GM18499 (cell line): ENCODE data around the gene KIF26B.

Experiments used
- ATAC-seq: cut with Tn5 transposase; IDR thresholded peaks from one replicate; pipeline ENCODE4 v1.9.1; 2021; ENCODE audit warnings: moderate number of reproducible peaks; ENCODE audit not compliant: insufficient read depth, unreplicated experiment

The KIF26B gene

DNA sequence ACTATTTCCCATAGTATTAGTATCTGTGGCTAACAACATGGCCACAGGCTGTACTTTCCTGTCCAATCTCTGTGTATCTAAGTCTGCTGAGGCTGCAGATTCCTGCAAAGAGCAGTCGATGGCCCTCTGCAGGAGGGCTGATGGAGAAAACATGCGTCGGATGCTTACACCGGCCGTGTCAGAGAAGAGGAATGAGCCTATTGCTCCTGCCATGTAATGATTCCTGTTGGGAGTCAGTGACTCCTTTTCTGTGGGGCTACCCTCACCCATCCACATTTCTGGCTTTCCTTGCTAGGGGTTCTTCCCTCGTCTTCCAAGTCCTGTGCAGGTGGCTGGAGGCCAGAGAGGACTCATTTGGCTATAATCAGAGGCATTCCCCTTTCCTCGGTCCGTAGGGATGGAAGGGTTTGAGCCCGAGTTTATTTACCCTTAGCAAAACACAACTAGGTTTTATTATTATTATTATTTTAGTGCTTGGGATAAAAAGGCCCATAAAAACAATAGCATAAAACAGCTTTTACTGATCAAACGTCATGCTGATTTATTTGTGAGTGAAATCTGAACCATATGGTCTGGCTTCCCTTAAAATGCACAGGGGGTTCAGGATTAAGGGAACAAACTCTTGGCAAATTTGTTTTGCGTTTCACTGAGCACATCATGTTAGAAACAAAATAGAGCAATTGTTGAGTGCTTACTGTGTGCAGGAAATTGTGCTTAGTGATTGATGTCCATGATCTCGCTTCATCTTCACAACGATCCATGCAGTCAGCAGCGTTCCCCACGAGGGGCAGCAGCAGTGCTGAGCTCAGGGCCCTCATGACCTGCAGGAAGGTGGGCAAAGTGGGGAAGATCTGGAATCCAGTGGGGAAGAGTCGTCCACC, 70.8 kb downstream of the KIF26B start:
- ATAC-seq, result no peak

DNA sequence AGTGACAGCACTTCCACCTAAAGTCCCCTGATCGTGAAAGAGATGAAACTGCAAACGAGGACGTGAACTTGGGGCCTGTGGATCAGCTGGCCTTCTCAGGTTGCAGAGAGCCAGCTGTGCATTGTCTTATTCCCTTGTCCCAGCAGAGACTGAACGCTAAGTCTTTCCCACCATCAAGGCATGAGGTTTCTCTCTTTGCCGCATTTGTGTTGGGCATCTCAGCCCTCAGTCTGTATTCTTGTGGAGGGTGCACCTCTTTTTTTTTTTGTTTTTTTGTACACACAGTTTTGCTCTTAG, 71.4 kb downstream of the KIF26B start:
- no peak for ATAC-seq

DNA sequence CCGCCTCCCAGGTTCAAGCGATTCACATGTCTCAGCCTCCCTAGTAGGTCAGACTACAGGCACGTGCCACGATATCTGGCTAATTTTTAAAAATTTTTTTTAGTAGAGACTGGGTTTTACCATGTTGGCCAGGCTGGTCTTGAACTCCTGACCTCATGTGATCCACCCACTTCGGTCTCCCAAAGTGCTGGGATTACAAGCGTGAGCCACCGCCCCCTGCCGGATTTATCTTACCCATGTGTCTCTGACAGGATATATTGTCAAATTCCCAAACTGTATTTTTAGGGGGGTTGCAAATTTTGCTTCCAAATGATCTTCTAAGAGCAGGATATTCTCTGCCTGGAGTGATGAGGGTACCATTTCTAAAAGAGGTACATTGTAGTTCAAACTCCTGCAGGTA, 74.3 kb downstream of the KIF26B start:
- no peak for ATAC-seq

DNA sequence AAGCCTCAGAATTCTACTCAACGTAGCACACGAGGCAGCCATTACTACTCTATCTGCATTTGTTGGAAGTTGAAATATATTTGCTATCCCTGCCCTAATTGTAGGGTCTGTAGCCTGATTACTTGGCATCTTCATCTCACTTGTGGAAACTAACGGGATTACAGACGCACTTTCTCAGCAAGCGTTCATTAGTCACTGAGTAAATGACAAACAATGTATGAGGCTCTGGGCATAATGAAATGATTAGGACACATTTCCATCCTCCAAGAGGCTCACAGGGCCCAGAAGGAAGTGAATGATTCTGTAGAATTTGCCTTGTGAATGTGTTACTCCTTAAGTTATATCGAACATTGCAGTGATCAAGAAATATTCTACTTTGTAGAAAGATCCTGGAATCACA, 78.1 kb downstream of the KIF26B start:
- ATAC-seq, result no peak

DNA sequence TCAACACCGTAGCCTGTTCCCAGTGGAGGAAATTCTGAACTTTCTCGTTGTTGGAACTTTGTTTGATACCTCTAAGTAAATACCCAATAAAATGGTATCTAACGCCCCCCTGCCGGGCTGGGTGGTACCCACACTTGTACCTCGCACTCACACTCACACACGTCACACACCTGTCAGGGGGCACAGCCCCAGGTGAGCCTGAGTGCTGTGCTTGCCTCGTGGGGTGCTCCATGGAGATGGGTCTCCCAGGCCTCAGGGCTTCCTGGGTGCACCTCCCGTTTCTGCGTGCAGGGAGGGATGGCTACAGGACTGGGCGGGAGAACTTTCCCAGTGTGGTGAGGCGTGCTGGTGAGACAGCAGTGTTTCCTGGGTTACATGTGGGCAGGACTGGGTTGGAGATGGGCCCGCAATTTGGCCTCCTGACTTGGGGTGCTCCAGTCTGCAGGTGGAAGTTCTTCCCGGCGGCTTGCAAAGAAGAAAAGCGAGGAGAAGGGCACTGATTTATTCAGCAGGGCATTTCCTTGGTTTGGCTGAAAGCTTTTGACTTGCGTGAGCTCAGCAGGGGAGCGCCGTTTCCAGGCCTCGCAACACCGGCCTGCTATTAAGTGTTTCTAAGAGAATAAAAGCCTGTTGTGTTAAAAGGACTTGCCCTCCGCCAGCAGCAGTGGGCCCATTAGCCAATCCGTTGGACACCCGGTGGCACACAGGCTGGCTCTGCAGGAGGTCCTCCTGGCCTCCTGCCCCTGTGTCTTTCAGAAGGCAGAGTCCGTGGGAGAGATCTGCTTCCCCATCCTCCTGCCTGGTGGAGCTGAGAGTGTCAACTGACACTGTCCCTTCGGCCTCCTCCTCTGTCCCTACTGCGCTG, 79.7 kb downstream of the KIF26B start:
- ATAC-seq, result no peak

DNA sequence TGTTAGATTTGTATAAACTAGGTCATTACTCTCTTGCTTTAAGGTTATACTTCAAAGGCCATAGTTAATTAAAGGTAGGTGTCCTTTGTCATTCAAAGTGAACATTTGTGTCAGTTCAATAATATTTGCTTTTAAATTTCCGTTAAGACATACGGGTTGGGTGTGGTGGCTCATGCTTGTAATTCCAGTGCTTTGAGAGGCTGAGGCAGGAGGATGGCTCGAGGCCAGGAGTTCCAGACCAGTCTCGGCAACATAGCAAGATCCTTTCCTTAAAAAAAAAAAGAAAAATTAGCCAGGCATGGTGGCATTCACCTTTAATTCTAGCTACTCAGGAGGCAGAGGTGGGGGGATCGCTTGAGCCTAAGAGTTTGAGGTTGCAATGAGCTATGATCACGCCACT, 80.4 kb downstream of the KIF26B start:
- no peak for ATAC-seq

DNA sequence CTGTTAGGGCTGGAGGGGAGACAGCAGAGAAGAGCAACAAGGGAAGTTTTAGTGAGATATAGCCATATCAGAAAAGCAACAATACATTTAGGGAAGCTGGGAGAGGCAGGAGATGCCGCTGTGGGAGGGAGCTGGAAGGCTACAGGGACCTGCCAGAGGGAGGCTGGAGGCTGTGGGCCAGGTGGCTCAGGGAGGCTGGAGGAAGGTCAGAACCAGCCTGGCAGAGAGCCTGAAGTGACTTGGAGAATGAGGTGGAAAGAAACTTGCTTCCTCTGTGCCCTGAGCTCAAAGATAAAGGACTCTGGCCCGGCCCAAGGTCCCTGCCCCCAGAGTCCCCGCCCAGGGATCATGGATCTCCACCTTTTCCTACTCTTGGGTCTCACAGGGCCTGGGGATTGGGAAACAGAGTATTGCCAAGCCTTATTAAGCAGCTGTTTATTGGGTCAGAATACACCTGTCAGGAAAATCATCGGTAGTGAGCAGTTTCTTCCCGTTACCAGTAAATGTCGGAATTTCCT, 85.9 kb downstream of the KIF26B start:
- ATAC-seq, result no peak

DNA sequence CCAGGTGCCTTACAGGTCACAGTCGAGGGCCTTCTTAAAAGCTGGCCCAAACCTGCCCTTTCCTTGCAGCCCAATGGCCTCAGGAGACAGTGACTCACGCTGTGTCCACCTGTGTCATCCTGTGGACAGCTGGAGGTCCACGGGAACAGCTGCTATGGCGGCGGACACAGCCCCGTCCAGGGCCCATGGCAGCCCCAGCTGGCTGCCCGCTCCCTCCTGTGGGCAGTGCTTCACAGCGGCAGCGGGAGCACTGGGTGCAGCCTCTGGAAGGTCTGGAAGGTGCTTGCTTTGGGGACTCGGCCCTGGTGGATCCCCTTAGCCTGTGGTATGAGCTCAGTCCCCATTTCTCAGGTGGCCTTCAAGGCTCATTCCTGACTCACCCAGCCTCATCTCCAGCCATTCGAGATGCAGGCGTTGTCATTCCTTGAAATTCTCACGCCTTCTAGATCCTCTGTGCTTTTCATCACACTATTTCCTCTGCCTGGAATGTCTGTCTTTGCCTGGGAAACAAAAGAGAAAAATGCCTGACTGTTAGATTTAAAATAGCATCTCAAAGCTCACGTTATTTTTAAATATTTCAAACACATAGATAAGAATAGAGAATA, 86.8 kb downstream of the KIF26B start:
- ATAC-seq, result no peak

DNA sequence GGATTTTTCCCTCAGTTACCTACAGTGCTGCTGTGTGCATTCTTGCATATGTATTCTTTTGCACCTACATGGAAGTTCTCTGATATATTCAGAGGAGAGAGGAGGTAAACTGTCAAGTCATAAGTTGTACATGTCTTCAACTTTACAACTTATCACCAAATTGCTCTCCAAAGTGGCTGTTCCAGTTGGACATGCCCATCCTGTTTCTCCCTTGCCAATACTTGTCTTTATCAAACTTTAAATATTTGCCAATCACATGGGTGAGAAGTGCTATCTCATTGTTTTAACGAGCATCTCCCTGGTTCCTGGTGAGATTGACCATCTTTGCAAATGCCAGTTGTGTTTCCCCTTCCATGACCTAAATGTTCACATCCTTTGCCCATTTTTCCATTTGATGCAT, 88.2 kb downstream of the KIF26B start:
- no peak for ATAC-seq

DNA sequence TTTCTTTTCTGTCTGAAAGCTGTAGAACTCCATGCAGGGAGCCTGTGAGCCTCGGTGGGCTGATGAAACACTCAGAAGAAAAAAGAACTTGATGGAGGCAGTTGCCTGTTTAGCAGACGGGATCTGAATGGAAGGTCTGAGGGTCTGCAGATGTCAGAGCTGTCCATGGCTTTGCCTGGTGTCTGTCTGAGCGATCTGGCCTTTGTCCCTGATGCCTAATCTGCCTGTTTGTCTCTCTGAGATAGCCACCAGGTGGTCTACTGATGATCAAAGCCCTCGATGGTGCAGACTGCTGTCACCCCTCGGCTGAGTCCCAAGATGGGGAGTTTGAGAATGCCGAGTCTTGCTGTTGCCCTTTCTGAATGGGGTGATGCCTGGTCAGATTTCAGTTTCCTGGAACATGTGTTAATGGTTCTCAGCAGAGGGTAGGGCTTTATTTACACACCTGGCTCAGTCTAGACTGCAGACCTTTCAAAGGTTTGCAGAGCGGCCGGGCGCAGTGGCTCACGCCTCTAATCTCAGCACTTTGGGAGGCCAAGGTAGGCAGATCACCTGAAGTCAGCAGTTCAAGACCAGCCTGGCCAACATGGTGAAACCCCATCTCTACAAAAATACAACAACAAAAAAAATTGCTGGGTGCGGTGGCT, 90.4 kb downstream of the KIF26B start:
- no peak for ATAC-seq

DNA sequence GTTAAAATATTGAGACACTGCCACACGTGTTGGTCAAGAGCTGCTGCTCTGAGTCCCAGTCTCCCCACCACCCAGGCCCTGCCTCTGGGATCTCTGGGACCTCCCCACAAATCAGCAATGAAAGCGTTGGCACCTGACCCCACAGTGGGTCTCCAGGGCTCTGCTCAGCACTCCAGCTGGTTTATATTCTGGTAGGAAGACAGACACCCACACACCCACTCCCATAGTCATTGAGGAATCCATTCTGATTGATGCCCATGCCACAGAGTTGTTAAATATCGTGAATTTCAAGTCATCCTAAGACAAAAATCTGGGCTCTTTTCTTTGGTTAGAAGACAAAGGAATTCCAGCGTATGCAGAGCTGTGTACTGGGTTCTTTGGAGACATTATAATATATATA, 91.6 kb downstream of the KIF26B start:
- ATAC-seq, result no peak

DNA sequence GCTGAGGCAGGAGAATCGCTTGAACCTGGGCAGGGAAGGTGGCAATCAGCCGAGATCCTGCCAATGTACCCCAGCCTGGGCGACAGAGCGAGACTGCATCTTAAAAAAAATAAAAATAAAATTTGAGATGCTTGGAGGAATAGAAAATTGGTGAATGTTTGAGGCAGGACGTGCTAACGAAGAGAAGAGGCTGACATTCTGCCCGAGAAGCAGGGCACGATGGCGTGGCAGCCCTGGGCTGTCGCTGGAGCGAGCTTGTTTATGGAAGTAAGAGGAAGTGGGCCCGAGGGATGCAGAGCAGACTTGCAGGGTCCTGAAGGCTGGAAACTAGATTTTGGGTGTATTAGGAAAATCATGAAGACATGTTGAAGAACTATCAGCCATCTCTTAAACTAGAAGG, 92.6 kb downstream of the KIF26B start:
- no peak for ATAC-seq

DNA sequence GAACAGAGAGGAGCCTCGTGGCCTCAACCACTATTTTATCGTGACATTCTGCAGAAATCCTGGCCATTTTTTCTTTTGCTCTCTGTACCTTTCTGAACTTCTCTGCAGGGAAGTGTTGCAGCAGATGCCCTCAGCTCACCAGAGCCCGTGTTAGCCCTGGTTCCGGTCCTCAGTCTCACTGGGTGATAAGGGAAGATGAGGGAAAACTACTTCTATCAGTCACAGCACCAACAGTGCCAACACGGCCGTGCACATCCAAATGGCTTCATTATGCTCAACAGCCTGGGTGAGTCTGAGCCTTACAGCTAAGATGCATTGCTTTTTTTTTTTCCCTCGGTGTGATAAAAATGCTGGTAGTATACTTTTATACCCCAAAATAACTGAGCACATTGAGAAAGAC, 93.0 kb downstream of the KIF26B start:
- ATAC-seq, result no peak

DNA sequence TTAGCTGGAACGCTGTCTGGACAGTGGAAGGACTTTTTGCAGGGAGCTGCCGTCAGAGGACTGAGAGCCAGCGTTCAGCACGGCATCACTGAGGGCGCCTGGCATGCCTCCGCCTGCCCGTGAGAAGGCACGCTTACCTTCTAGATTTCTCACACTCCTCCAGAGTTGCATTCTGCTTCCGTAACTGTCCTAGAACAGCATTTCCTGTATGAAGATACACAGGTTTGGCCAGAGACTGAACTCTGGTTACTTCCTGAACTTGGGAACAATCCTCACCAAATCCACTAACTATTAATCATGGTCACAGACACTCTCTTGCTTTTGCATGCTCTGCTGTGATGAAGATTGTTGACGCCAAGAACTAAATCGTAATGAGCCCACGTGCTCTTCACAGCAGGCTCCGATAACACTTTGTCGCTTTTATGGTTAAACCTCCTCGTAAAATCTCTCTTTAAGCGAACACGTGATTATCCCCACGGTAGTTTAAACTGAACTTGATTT, 93.5 kb downstream of the KIF26B start:
- no peak for ATAC-seq

DNA sequence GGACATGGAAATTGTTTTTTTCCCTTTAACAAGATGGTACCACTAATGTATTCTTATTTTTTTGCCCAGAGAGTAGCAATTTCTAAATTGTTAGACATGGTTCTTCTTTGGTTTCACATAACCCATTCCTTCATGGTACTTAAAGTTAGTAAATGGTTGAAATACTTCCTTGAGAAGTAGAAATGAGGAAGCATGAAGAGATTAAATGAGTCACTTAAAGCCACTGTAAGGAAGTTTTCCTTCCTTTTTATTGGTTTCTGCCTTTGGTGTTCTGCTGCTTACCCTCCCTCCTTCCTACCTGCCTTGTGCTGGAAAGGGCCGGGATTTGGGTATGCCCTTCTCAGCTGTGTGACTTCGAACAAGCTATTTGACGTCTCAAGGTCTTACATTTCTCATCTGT, 101.0 kb downstream of the KIF26B start:
- no peak for ATAC-seq

DNA sequence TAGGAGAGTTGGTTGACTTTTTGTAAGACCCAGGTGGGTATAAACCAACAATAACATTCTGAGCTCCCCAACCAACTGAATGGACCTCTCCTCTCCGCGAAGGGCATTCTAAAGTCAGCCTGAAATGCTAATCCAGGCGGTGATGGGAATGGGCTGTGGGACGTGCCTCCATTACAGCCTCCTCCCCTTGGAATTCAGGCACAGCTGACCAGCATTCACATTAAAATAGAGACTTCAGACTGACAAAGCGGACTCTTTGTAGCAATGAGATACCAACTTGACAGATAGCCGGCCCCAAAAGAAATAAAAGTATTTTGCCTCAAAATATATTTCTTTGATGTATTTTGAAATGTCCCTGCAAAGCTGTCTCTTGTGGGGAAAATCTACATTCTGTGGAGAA, 101.7 kb downstream of the KIF26B start:
- no peak for ATAC-seq

DNA sequence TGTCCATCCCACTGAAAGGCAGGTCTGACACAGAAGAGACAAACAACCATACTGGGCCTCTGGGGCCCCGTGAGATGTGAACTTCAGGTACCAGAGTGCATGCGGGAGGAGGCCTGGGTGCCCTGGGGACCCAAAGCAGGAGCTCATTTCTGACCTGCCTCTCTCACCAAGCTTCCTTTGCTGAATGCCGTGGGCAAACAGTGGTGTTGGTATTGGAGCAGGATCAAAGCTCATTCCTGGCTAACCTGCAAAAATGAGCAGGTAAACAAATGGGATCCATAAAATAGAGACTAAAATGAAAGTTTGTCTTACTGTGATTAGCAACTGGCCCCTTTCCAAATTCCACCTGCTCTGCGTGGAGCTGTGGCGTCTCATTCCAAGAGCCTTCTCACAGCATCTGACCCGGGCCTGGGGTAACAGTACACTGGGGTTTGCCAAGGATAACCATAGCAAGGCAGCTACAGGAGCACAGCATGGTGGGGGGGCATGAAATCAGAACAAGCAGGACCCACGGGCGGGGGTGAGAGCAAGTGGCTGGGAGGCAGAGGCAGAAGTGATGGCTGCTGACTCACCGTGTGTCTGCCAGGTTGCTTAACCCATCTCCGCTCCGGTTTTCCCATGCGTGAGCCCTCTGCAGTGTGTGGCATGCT, 103.6 kb downstream of the KIF26B start:
- no peak for ATAC-seq

DNA sequence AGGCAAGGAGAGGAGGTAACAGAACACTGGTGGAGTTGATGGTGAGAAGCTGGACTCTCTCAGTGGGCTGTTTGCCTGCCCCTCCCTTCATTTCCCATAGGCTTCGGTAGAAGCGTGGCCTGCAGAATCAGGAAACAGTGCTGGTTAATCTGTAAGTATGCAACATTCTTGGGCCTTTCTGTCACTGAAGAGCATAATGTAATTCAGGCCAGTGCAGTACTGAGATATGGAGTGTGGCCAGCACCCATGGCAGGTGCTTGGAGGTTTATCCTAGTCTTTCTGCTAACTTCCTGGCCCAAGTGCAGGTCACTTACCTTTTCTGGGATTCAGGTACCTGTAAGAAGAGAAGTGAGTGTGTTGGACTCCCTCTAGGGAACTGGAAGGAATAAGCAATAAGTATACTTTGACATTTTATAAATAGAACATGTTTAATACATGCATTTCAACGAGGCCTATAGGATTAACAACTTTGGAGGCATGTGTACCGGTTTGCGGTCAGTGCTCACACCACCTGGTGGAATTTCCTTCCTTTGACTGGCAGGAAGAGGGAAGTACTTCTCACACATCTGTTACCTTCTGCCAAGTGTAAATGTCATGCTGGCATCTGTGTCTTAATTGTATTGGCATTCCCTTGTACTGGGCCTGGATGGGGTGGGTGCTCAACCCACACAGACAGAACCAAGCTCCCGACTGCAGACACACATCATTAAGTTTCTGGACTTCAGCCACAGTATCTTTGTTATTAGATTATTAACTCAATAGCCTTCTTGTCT, 105.5 kb downstream of the KIF26B start:
- no peak for ATAC-seq

DNA sequence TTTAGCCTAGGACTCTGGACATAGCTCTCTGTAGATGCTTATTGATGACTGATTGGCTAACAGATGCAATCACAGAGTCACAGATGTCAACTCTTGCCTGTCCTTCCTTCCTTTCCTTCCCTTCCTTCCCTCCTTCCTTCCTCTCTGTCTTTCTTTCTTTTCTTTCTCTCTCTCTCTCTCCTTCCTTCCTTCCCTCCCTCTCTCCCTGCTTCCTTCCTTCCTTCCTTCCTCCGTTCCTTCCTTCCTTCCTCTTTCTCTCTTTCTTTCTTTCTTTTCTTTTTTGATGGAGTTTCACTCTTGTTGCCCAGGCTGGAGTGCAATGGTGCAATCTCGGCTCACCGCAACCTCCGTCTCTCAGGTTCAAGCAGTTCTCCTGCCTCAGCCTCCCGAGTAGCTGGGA, 106.1 kb downstream of the KIF26B start:
- ATAC-seq, result no peak
